K562 (cell line): Measurements from ENCODE around the gene BAIAP2. TPM values are rescaled to one million over a fixed set of nuclear protein-coding genes. Genes with fewer than 3 reads are reported as not detected.
A peak's percentile ranks its signal among the peaks of the same experiment; 100 is the strongest.

ENCODE experiments used
- BHLHE40 ChIP-seq: IDR thresholded peaks from 2 replicates; pipeline ENCODE4 v1.6.1; 2011; ENCODE audit warnings: low read length, improper control_type of control experiment
- CREB1 ChIP-seq, 2 experiments: sonication (generic) in 1 of 2; formaldehyde crosslinking in 1 of 2; IDR thresholded peaks; 2 replicates each; pipeline versions ENCODE4 v1.6.1 to v1.8.0; 2012 to 2022; ENCODE audit warnings: inconsistent platforms in 1 of 2, mild to moderate bottlenecking in 1 of 2, missing genetic modification reagents in 1 of 2, moderate library complexity in 1 of 2
- KLF1 ChIP-seq: fragments of 450-650 bp; IDR thresholded peaks from 2 replicates; pipeline ENCODE4 v1.6.1; 2016; ENCODE audit warnings: missing genetic modification characterization, missing compliant biosample characterization
- KLF13 ChIP-seq: fragments of 450-650 bp; IDR thresholded peaks from 2 replicates; pipeline ENCODE4 v1.6.1; 2016; ENCODE audit warnings: missing genetic modification characterization, low read depth, mild to moderate bottlenecking, missing compliant biosample characterization, moderate library complexity, borderline replicate concordance
- NFXL1 ChIP-seq: fragments of 450-650 bp; formaldehyde crosslinking; IDR thresholded peaks from 2 replicates; pipeline ENCODE4 v1.4.0; 2021; ENCODE audit warnings: mild to moderate bottlenecking
- NRF1 ChIP-seq, 2 experiments: fragments of 450-650 bp; IDR thresholded peaks in 1 of 2; conservative IDR thresholded peaks in 1 of 2; 2 replicates each; pipeline ENCODE4 v1.6.1; 2014; ENCODE audit warnings: mild to moderate bottlenecking in 2 of 2
- SIN3A ChIP-seq, 2 experiments: fragments of 150-350 bp in 1 of 2; IDR thresholded peaks; 2 replicates each; pipeline ENCODE4 v1.6.1; 2011 to 2016; ENCODE audit warnings: borderline replicate concordance in 2 of 2, low read depth in 2 of 2, low read length in 2 of 2, mild to moderate bottlenecking in 2 of 2, moderate library complexity in 2 of 2; ENCODE audit not compliant: control insufficient read depth in 1 of 2
- ZC3H4 ChIP-seq: sonication (generic); formaldehyde crosslinking; IDR thresholded peaks from 2 replicates; pipeline ENCODE4 v1.9.0; 2021; ENCODE audit warnings: missing genetic modification reagents, borderline replicate concordance
- polyA plus RNA-seq, 8 experiments: library from polyadenylated mRNA; depleted of rRNA in 4 of 8; stranded (reverse) in 5 of 8; unstranded in 3 of 8; fragments of >200 nt; fragmentation: Nextera tagmentation in 2 of 8; fragmentation: Illumina TruSeq in 1 of 8; extraction: Ambion mirVana in 2 of 8; extraction: Trizol in 1 of 8; gene quantifications; 2 replicates each; pipeline versions ENCODE4 v1.2.1 to v1.2.3, GENCODE V29; 2011 to 2014; ENCODE audit warnings: inconsistent platforms in 1 of 8, missing spikeins in 1 of 8
- total RNA-seq, 7 experiments: library from RNA; depleted of rRNA in 6 of 7; stranded (reverse); fragments of >200 nt in 6 of 7; fragmentation: Illumina TruSeq in 2 of 7; extraction: Trizol in 2 of 7; gene quantifications; 2 replicates each; pipeline versions ENCODE4 v1.2.1 to v1.2.3, GENCODE V29; 2011 to 2021; ENCODE audit warnings: low replicate concordance in 1 of 7
- TF ChIP-seq, protein P1 (sequence below): fragments of 200-800 bp; sonication (Bioruptor generic); IDR thresholded peaks from 2 replicates; pipeline ENCODE4 v1.6.1; 2017; ENCODE audit warnings: missing genetic modification characterization, missing compliant biosample characterization
- TF ChIP-seq, protein P2 (sequence below): sonication (generic); formaldehyde crosslinking; IDR thresholded peaks from 2 replicates; pipeline ENCODE4 v1.8.1; 2023; ENCODE audit warnings: mild to moderate bottlenecking, missing genetic modification reagents
- TF ChIP-seq, protein P3 (sequence below): sonication (generic); formaldehyde crosslinking; IDR thresholded peaks from 2 replicates; pipeline ENCODE4 v1.8.0; 2022; ENCODE audit warnings: missing genetic modification reagents, mild to moderate bottlenecking, moderate library complexity, borderline replicate concordance
- TF ChIP-seq, protein P4 (sequence below), 2 experiments: fragments of 450-650 bp; formaldehyde crosslinking in 1 of 2; IDR thresholded peaks; 2 replicates each; pipeline versions ENCODE4 v1.4.0 to v1.6.1; 2014 to 2020; ENCODE audit warnings: mild to moderate bottlenecking in 2 of 2, borderline replicate concordance in 1 of 2, low read depth in 1 of 2

The BAIAP2 gene
- total and polyA plus RNA-seq, 9 of the 15 experiments (the other 6 are each of a cell fraction or from before 2014, with no cell fraction given): 2.3 to 51.6 (median 18.4) TPM

DNA sequence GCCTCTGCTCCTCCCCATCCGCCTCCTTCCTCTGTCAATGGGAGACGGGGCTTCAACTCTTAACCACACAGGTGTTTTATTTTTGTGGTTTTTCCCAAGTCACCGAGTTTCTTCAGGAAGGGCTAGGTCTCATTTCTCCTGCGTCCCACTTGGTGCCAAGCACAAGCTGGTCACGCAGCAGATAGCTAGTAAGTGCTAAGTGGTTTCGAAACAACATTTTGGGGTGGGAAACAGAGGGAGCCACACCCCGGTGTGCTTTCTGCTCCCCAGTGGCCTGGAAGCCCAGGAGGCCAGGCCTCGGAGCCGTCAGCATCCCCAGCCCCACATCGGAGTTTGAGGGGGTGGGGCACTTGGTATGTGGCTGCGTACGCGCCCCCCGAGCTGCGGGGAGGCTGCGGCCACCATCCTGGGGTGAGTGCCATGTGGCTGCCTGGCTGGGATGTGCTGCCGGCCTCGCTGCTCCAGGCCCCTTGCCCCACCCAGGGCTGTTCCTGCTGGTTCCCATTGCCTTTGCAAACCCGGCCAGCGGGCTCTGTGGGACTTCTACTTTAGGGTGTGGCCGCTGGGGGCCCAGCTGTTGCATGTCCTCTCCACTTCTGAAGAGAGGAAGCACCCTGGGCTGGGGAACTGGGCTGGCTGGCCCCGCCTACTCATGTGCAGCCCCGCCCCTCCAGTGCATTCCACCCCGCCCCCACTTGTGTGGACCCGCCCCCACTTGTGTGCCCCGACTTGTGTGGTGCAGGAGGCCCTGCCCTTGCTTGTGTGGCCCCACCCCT lies 55.6 kb downstream of the BAIAP2 start (continued):
- TF ChIP-seq, protein P1, sequence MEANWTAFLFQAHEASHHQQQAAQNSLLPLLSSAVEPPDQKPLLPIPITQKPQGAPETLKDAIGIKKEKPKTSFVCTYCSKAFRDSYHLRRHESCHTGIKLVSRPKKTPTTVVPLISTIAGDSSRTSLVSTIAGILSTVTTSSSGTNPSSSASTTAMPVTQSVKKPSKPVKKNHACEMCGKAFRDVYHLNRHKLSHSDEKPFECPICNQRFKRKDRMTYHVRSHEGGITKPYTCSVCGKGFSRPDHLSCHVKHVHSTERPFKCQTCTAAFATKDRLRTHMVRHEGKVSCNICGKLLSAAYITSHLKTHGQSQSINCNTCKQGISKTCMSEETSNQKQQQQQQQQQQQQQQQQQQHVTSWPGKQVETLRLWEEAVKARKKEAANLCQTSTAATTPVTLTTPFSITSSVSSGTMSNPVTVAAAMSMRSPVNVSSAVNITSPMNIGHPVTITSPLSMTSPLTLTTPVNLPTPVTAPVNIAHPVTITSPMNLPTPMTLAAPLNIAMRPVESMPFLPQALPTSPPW (CRISPR knock-in tag): peak; percentile 49; the same call in 1 of the 2 replicates
- TF ChIP-seq NFXL1 (CRISPR knock-in tag) (no peak), BHLHE40 (0 out of 2 replicates have a peak, but pooled peaks have one; percentile 46), NRF1 (conservative IDR thresholded peaks at IDR 0.05 in 1 of 2, IDR thresholded peaks at IDR 0.05 in 1 of 2) (peak; percentile 33 to 34; a peak in 2 of 4 replicates), SIN3A (IDR thresholded peaks at IDR 0.05; ENCODE audit: borderline replicate concordance in 2 of 2, control insufficient read depth in 1 of 2, low read depth in 2 of 2, low read length in 2 of 2) (peak; percentile 65 to 78; a peak in 2 of 4 replicates), CREB1 (IDR thresholded peaks at IDR 0.05) (no peak), CREB1 (CRISPR knock-in tag; IDR thresholded peaks at IDR 0.05) (0 out of 2 replicates have a peak, but pooled peaks have one; percentile 23), ZC3H4 (CRISPR knock-in tag) (0 out of 2 replicates have a peak, but pooled peaks have one; percentile 26), KLF13 (tag) (0 out of 2 replicates have a peak, but pooled peaks have one; percentile 47), KLF1 (0 out of 2 replicates have a peak, but pooled peaks have one; percentile 21)
- TF ChIP-seq, protein P2, sequence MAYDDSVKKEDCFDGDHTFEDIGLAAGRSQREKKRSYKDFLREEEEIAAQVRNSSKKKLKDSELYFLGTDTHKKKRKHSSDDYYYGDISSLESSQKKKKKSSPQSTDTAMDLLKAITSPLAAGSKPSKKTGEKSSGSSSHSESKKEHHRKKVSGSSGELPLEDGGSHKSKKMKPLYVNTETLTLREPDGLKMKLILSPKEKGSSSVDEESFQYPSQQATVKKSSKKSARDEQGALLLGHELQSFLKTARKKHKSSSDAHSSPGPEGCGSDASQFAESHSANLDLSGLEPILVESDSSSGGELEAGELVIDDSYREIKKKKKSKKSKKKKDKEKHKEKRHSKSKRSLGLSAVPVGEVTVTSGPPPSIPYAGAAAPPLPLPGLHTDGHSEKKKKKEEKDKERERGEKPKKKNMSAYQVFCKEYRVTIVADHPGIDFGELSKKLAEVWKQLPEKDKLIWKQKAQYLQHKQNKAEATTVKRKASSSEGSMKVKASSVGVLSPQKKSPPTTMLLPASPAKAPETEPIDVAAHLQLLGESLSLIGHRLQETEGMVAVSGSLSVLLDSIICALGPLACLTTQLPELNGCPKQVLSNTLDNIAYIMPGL (CRISPR knock-in tag): no peak
- TF ChIP-seq, protein P3, sequence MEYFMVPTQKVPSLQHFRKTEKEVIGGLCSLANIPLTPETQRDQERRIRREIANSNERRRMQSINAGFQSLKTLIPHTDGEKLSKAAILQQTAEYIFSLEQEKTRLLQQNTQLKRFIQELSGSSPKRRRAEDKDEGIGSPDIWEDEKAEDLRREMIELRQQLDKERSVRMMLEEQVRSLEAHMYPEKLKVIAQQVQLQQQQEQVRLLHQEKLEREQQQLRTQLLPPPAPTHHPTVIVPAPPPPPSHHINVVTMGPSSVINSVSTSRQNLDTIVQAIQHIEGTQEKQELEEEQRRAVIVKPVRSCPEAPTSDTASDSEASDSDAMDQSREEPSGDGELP: peak; percentile 98
- TF ChIP-seq, protein P4, sequence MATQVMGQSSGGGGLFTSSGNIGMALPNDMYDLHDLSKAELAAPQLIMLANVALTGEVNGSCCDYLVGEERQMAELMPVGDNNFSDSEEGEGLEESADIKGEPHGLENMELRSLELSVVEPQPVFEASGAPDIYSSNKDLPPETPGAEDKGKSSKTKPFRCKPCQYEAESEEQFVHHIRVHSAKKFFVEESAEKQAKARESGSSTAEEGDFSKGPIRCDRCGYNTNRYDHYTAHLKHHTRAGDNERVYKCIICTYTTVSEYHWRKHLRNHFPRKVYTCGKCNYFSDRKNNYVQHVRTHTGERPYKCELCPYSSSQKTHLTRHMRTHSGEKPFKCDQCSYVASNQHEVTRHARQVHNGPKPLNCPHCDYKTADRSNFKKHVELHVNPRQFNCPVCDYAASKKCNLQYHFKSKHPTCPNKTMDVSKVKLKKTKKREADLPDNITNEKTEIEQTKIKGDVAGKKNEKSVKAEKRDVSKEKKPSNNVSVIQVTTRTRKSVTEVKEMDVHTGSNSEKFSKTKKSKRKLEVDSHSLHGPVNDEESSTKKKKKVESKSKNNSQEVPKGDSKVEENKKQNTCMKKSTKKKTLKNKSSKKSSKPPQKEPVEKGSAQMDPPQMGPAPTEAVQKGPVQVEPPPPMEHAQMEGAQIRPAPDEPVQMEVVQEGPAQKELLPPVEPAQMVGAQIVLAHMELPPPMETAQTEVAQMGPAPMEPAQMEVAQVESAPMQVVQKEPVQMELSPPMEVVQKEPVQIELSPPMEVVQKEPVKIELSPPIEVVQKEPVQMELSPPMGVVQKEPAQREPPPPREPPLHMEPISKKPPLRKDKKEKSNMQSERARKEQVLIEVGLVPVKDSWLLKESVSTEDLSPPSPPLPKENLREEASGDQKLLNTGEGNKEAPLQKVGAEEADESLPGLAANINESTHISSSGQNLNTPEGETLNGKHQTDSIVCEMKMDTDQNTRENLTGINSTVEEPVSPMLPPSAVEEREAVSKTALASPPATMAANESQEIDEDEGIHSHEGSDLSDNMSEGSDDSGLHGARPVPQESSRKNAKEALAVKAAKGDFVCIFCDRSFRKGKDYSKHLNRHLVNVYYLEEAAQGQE (IDR thresholded peaks at IDR 0.05; ENCODE audit: borderline replicate concordance): no peak
- TF ChIP-seq, protein P4 (CRISPR knock-in tag; IDR thresholded peaks at IDR 0.05; ENCODE audit: low read depth): 0 out of 2 replicates have a peak, but pooled peaks have one; percentile 51
